Central memory CD4-positive, alpha-beta T cell (primary cell): ENCODE results near the gene BBX.

Source experiments
- DNase-seq: peaks from one replicate; pipeline ENCODE4 v3.0.0; 2022

Gene BBX

DNA sequence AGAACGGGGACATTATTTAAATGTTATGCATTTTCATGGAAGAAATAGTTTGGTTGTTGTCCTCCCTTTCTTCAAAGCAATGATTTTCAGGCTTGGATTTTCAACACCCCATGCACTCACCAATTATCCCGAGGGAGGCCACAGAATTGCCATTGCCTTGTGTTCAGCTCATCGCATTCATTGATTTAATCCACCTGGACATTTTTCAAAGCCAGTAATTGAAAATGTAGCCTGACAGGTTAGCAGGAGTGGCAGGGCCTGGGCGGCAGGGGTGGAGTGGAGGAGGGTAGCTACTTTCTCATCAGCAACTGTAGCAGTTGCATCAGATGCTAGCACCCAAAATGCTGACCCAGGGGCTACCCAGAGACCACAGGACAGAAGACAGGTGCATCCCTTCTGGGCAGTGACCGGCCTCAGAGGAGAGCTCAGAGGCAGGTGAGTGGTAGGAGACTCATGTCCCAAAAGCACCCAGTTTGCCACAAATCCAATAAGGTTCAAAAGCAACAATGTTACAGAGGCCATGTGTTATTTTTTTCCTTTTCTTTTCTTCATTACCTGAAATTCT lies 325.7 kb downstream of the BBX start:
- no peak for DNase-seq

DNA sequence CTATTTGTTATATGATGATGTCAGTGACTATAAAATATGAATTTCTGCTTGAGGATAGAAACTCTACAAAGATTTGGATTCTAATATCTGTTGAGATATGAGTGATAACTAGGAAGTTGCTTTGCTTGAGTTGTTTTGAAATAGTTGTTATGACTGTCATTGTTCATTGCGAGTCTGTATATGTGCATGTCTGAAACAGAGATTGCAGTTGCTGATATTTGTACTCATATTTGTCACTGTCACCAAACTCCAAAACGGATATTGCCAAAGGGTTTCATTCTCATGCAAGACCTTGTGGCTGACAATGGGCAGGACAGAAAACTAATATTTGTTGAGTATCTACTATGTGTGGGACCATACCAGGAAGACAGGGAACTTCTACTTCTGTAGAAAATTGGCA lies 327.9 kb downstream of the BBX start:
- DNase-seq = no peak

DNA sequence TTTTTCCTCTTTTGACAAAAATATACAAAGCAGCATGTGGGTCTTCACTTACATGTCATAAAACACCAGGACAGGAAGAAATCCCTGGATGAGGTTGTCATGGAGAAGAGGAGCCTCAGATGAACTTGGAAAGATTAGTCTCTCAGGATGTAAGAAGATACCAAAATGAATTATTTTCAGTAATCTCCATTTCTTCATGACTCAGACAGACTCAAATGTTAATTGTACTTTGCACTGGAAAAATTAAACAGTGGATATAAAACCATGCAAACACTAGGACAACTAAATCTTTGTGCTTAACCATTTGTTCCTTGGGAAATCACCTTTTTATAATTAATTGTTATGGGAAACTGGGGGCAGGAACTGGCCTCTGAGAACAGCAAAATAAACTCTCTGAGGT lies 331.1 kb downstream of the BBX start:
- DNase-seq = no peak

DNA sequence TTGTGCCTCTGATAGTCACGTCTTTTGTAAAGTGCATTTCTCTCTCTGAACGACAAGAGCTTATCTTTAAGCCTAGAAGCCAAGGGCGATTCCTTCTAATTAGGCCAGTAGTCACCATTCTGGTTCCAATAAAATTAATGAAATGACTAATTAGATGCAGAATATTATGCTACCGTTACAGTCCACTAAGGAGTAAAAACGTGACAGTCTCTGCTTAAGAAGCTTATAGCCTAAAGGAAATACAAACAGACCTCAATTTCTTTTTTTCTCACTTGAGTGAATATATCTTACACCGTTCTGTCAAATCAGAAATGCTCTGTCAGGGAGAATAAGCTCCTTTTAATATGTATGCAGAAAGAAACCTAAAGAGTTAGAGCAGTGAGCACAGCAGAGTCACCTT lies 332.0 kb downstream of the BBX start:
- DNase-seq = no peak

DNA sequence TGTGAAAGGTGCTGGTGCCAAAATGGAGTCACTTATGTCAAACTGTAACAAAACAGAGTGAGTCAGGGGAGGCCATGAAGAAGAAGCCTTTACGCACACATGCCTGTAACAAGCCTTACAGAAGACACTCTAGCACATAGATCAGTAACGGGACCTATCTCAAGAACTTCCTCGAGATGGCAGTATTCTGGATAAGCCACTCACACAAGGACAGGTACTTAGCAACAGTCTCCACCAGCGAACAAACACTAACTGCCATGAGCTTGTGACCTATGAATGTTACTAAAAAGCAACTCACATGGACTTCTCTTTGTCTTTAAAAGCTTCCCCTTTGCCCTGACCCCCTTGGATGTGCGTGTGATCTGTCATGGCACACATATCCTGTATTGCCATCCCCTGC lies 332.9 kb downstream of the BBX start:
- no peak for DNase-seq

DNA sequence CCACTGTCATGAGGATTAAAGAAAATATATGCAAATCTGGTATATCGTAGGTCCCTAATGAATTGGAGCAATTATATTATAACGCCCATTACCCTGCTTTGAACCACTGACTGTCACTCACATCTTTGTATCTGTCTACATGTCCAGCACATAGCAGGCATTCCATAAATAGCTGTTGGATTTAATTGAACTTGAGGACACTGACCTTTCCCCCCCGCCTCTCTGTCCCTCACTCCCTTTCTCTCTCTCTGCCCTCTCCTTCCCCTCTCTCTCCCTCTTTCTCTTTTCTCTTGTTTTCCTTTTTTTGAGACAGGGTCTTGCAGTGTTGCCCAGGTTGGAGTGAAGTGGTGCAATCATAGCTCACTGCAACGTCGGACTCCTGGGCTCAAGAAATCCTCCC lies 335.1 kb downstream of the BBX start:
- no peak for DNase-seq

DNA sequence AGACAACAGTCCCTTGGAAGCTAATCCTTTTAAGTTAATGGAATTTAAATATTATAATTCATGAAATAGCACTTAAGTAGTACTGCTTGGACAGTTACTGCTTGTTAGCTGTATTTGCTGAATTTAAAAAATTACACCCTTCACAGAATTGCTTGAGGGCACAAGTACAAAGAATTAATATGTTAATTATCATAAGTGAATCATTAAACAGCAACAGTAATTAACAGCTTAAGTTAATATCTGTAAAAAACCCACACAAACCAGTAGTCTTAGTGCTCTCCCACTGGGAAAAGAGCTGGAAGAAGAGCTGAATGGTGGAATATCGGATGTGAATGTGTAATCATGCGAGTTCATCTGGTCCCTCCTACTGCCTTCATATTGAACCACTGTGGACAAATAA lies 336.1 kb downstream of the BBX start:
- DNase-seq = no peak
